Measurements from ENCODE around the gene PLPP3. TPM values are rescaled to one million over a fixed set of nuclear protein-coding genes. Genes with fewer than 3 reads are reported as not detected.

Gene PLPP3
- total and polyA plus RNA-seq, 9 of the 15 experiments (the other 6 are each of a cell fraction or from before 2014, with no cell fraction given): 0.07 to 0.54 (median 0.20) TPM

- FAIRE-seq: no peak
These were observed 31.4 kb downstream of the PLPP3 start for GRCh38 chr1:56547977-56548376.

DNA sequence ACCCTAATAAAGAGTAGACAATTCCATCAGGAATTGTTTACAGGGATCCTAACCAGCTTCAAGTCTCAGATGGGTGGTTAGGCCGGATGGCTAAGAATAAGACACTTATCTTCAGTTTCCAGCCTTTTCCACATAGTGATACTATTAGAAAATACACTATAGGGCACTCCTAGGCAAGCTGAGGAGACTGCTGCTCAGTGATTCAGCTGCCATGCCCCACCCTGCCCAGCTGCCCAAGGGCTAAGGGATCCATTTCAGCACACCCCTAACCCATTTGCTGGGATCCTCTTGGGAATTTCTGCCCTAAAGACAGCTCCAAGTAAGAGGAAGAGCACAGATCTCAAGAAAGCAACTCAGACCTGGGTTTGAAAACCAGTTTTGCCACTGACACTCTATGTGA lies 31.9 kb downstream of the PLPP3 start:
- no peaks in the 10 kb centered on the region for H4K20me1 ChIP-seq (replicated peaks; ENCODE audit: control insufficient read depth, insufficient read depth, low read length)
- no peaks in the 10 kb centered on the region for H3K9me3 ChIP-seq (replicated peaks; ENCODE audit: control insufficient read depth, insufficient read depth, low read depth, low read length)
- BruUV-seq (replicated peaks): no TSS peak
- intact Hi-C loops (cut with micrococcal nuclease): no loop called here
- H3K4me1 ChIP-seq (replicated peaks in 1 of 2; ENCODE audit: control insufficient read depth in 2 of 2, insufficient read depth in 2 of 2, low read length in 2 of 2): no peaks in the 10 kb centered on the region
- no peak overlapping the region for H3K4me3 ChIP-seq
- peaks cover 0 to 10% of the 10 kb centered on the region in 2 experiments; a peak in 2 of 5 replicates for H3K27me3 ChIP-seq (ENCODE audit: control insufficient read depth in 2 of 2, insufficient read depth in 2 of 2, low read length in 2 of 2)
- 0% methylated on average over 1 of the region's 1 CpG for WGBS (ENCODE audit: insufficient coverage, low coverage, missing lambda C conversion rate)
- H2AFZ ChIP-seq (ENCODE audit: low read depth, low read length): no peak overlapping the region
- no peak overlapping the region for H3K27ac ChIP-seq (ENCODE audit: extremely low read depth, low read depth, low read length)
- no peaks in the 10 kb centered on the region for H3K79me2 ChIP-seq (ENCODE audit: control insufficient read depth, insufficient read depth, low read length)
- no peaks in the 10 kb centered on the region for H3K9me1 ChIP-seq (ENCODE audit: control insufficient read depth, insufficient read depth, low read length)
- CTCF ChIA-PET (ENCODE audit: low intra/inter-chr PET ratio): no interaction called here
- FAIRE-seq (no peak), ATAC-seq (no peak), DNase-seq (ENCODE audit: extremely low read depth in 1 of 4, low spot score in 3 of 4) (no peak)
- H3K9ac ChIP-seq (ENCODE audit: insufficient read depth in 1 of 2, low read depth in 2 of 2, low read length in 2 of 2): no peak overlapping the region
- POLR2A ChIA-PET: interaction anchor here (1.0 kb wide), 1 partner anchor 10 kb away, joined by 3 read pairs; no protein-coding TSS in a partner anchor
- H3K36me3 ChIP-seq (ENCODE audit: control insufficient read depth, insufficient read depth, low read length): no peaks in the 10 kb centered on the region
- in situ Hi-C loops (cut with MboI): no loop called here
- TF ChIP-seq ZNF184 (CRISPR knock-in tag; IDR thresholded peaks at IDR 0.05): no peak
- no peak for TF ChIP-seq NR3C1 (CRISPR knock-in tag; IDR thresholded peaks at IDR 0.05)
- no peak for TF ChIP-seq SPI1 (IDR thresholded peaks at IDR 0.05; ENCODE audit: borderline replicate concordance, low read depth, low read length)
- TF ChIP-seq, protein P1, sequence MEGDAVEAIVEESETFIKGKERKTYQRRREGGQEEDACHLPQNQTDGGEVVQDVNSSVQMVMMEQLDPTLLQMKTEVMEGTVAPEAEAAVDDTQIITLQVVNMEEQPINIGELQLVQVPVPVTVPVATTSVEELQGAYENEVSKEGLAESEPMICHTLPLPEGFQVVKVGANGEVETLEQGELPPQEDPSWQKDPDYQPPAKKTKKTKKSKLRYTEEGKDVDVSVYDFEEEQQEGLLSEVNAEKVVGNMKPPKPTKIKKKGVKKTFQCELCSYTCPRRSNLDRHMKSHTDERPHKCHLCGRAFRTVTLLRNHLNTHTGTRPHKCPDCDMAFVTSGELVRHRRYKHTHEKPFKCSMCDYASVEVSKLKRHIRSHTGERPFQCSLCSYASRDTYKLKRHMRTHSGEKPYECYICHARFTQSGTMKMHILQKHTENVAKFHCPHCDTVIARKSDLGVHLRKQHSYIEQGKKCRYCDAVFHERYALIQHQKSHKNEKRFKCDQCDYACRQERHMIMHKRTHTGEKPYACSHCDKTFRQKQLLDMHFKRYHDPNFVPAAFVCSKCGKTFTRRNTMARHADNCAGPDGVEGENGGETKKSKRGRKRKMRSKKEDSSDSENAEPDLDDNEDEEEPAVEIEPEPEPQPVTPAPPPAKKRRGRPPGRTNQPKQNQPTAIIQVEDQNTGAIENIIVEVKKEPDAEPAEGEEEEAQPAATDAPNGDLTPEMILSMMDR (IDR thresholded peaks at IDR 0.05 in 2 of 3, conservative IDR thresholded peaks at IDR 0.05 in 1 of 3; ENCODE audit: insufficient read depth in 2 of 3, low read depth in 1 of 3, low read length in 3 of 3): no peak
- no peak for TF ChIP-seq STAG1 (CRISPR knock-in tag; IDR thresholded peaks at IDR 0.05; ENCODE audit: borderline replicate concordance)
- no peak for TF ChIP-seq BDP1 (IDR thresholded peaks at IDR 0.05; ENCODE audit: insufficient read depth, insufficient read length)
- TF ChIP-seq, protein P2, sequence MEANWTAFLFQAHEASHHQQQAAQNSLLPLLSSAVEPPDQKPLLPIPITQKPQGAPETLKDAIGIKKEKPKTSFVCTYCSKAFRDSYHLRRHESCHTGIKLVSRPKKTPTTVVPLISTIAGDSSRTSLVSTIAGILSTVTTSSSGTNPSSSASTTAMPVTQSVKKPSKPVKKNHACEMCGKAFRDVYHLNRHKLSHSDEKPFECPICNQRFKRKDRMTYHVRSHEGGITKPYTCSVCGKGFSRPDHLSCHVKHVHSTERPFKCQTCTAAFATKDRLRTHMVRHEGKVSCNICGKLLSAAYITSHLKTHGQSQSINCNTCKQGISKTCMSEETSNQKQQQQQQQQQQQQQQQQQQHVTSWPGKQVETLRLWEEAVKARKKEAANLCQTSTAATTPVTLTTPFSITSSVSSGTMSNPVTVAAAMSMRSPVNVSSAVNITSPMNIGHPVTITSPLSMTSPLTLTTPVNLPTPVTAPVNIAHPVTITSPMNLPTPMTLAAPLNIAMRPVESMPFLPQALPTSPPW (CRISPR knock-in tag; IDR thresholded peaks at IDR 0.05): no peak
- no peak for TF ChIP-seq E2F6 (IDR thresholded peaks at IDR 0.05; ENCODE audit: borderline replicate concordance in 1 of 2, extremely low read depth in 1 of 2, insufficient read depth in 1 of 2, insufficient read length in 1 of 2, low read depth in 1 of 2, low read length in 1 of 2, poor library complexity in 1 of 2, severe bottlenecking in 1 of 2)
- no peak overlapping the region for H3K4me2 ChIP-seq (ENCODE audit: insufficient read depth, low read length)

More at GRCh38 chr1:56547977-56548376, 31.4 kb downstream of the PLPP3 start:
- ChIA-PET POLR2A (no interaction called here), CTCF (ENCODE audit: low intra/inter-chr PET ratio) (no interaction called here)
- no peak overlapping the region for H2AFZ ChIP-seq (ENCODE audit: low read depth, low read length)
- H3K9me1 ChIP-seq (ENCODE audit: control insufficient read depth, insufficient read depth, low read length): no peaks in the 10 kb centered on the region
- WGBS (ENCODE audit: insufficient coverage, low coverage, missing lambda C conversion rate): 0% methylated on average over 2 of the region's 2 CpGs
- no peak overlapping the region for H3K9ac ChIP-seq (ENCODE audit: insufficient read depth in 1 of 2, low read depth in 2 of 2, low read length in 2 of 2)
- BruUV-seq (replicated peaks): no TSS peak
- no peak overlapping the region for H3K4me2 ChIP-seq (ENCODE audit: insufficient read depth, low read length)
- intact Hi-C loops (cut with micrococcal nuclease): no loop called here
- H3K9me3 ChIP-seq (replicated peaks; ENCODE audit: control insufficient read depth, insufficient read depth, low read depth, low read length): no peaks in the 10 kb centered on the region
- no peak for ATAC-seq
- H4K20me1 ChIP-seq (replicated peaks; ENCODE audit: control insufficient read depth, insufficient read depth, low read length): no peaks in the 10 kb centered on the region
- in situ Hi-C loops (cut with MboI): no loop called here
- H3K4me3 ChIP-seq: no peak overlapping the region
- peaks cover 0 to 12% of the 10 kb centered on the region in 2 experiments; a peak in 2 of 5 replicates for H3K27me3 ChIP-seq (ENCODE audit: control insufficient read depth in 2 of 2, insufficient read depth in 2 of 2, low read length in 2 of 2)
- DNase-seq (ENCODE audit: extremely low read depth in 1 of 4, low spot score in 3 of 4): no peak
- no peaks in the 10 kb centered on the region for H3K4me1 ChIP-seq (replicated peaks in 1 of 2; ENCODE audit: control insufficient read depth in 2 of 2, insufficient read depth in 2 of 2, low read length in 2 of 2)
- H3K36me3 ChIP-seq (ENCODE audit: control insufficient read depth, insufficient read depth, low read length): no peaks in the 10 kb centered on the region
- TF ChIP-seq ZNF583 (CRISPR knock-in tag; IDR thresholded peaks at IDR 0.05) (no peak), ZNF143 (CRISPR knock-in tag; IDR thresholded peaks at IDR 0.05) (no peak), PPARD (CRISPR knock-in tag; IDR thresholded peaks at IDR 0.05) (no peak), BRCA1 (IDR thresholded peaks at IDR 0.05) (no peak), BRCA1 (CRISPR knock-in tag; IDR thresholded peaks at IDR 0.05) (no peak), ZNF668 (CRISPR knock-in tag; IDR thresholded peaks at IDR 0.05) (no peak), ZNF586 (CRISPR knock-in tag; conservative IDR thresholded peaks at IDR 0.05) (no peak)
- no peaks in the 10 kb centered on the region for H3K79me2 ChIP-seq (ENCODE audit: control insufficient read depth, insufficient read depth, low read length)
- H3K27ac ChIP-seq (ENCODE audit: extremely low read depth, low read depth, low read length): no peak overlapping the region
